ENCODE results near the gene KRT3. TPM values are rescaled to one million over a fixed set of nuclear protein-coding genes. Genes with fewer than 3 reads are reported as not detected.
"Not testable (repeated sequence)": the region's sequence is repeated elsewhere in the genome, so short reads cannot be mapped to it uniquely, and the experiment has no call there.

The KRT3 gene
- total RNA-seq, 2 donors from 2014 or later: not detected

- H3K27ac Mint-ChIP-seq; H3K4me1 Mint-ChIP-seq; H3K9me3 ChIP-seq (ENCODE audit: control insufficient read depth, low read length, poor library complexity, severe bottlenecking); H3K4me3 Mint-ChIP-seq; DNase-seq; H3K36me3 Mint-ChIP-seq (ENCODE audit: low read depth); ATAC-seq: not testable (repeated sequence)
- H3K27me3 Mint-ChIP-seq: peaks cover 65% of the 10 kb centered on the region
Measured at GRCh38 chr12:52795332-52795674, 614 bp downstream of the KRT3 start.

DNA sequence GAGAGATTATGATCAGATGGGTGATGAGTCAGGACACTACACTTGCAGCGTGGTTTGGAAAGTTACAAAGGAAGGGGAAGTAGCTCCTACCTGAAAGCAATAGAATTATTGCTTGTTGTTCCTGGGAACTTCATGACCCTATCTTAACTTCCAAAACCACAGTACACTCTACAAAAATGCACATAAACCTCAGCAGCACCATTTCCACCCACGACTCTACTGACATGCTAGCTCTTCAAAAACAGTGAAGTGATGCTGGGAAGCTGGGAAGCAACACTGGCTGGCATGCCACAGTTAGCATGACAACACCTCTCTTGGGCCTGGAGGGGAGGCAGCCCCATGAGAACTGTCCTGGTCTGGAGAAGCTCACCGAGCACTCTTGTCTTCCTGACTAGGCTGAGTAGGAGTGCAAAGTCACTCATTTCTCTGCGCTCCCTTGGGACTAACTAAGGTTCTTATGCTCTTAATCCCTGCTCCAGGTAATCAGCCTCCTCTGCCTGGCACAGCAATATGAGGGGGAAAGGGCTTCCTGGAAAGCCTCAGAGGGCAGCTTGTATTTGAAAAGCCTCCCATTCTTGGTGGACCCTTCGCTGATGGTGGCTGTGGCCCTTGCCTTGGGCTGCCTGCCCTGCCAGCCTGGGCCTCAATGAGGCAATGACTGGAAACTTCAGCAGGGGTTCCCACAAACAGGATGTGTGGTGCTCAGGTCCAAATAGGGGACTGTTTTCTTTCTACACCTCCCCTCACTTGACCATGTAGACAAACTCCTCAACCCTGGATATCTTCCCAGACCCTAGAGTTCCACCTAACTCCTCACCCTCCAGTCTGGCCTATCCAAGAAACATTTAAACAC, 1.2 kb downstream of the KRT3 start:
- peaks cover 2% of the 10 kb centered on the region for H3K4me1 Mint-ChIP-seq
- H3K9me3 ChIP-seq (ENCODE audit: control insufficient read depth, low read length, poor library complexity, severe bottlenecking): no peaks in the 10 kb centered on the region
- no peak overlapping the region for H3K27ac Mint-ChIP-seq
- H3K27me3 Mint-ChIP-seq: peaks cover 65% of the 10 kb centered on the region
- DNase-seq: no peak
- H3K4me3 Mint-ChIP-seq: no peak overlapping the region
- H3K36me3 Mint-ChIP-seq (ENCODE audit: low read depth): peaks cover 2% of the 10 kb centered on the region
- no peak for ATAC-seq

DNA sequence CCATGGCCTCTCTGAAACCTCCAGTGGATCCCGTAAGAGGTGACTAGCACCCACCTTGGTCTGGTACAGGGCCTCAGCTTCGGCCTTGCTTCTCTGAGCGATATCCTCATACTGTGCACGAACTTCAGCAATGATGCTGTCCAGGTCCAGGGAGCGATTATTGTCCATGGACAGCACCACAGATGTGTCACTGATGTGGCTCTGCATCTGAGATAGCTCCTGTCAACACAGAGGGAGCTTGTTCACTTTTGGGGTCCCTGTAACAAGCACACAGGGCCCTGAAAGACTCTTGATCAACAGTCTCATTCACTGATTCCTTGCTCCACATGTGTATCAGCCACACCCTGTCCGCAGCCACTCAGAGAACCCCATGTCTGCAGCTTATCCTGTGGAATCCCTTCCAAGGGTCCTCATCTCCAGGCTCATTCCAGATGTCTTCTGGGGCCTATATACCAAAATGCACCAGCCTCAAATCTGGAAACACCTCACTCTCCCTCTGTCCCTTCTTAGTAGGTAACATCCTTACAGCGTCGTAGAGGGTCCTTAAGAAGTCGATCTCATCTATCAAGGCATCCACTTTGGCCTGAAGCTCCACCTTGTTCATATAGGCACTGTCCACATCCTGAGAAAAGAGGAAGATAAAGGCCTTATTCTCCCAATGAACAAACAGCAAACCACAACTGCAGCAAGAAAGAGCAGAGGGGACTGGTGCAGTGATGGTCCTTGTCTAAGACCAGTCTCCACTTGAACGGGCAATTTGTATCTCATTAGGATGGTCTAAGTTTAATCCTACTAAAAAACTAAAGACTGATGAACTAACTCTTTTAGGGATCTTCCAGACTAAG, 3.5 kb downstream of the KRT3 start:
- H3K9me3 ChIP-seq (ENCODE audit: control insufficient read depth, low read length, poor library complexity, severe bottlenecking): no peaks in the 10 kb centered on the region
- DNase-seq: no peak
- Mint-ChIP-seq H3K36me3 (ENCODE audit: low read depth) (no peaks in the 10 kb centered on the region), H3K27me3 (peaks cover 74% of the 10 kb centered on the region), H3K4me1 (peaks cover 2% of the 10 kb centered on the region), H3K4me3 (no peak overlapping the region), H3K27ac (no peak overlapping the region)
- ATAC-seq: no peak

GRCh38 chr12:52791271-52792184, 4.4 kb downstream of the KRT3 start:
- no peaks in the 10 kb centered on the region for H3K9me3 ChIP-seq (ENCODE audit: control insufficient read depth, low read length, poor library complexity, severe bottlenecking)
- no peak for DNase-seq
- no peak overlapping the region for H3K27ac Mint-ChIP-seq
- ATAC-seq: no peak
- H3K27me3 Mint-ChIP-seq: peaks cover 78% of the 10 kb centered on the region
- no peaks in the 10 kb centered on the region for H3K36me3 Mint-ChIP-seq (ENCODE audit: low read depth)
- H3K4me1 Mint-ChIP-seq: peaks cover 2% of the 10 kb centered on the region
- H3K4me3 Mint-ChIP-seq: no peak overlapping the region

- Mint-ChIP-seq H3K4me1 (peaks cover 2% of the 10 kb centered on the region), H3K36me3 (ENCODE audit: low read depth) (no peaks in the 10 kb centered on the region), H3K27me3 (peaks cover 74% of the 10 kb centered on the region), H3K27ac (no peak overlapping the region), H3K4me3 (no peak overlapping the region)
- H3K9me3 ChIP-seq (ENCODE audit: control insufficient read depth, low read length, poor library complexity, severe bottlenecking): no peaks in the 10 kb centered on the region
- ATAC-seq (no peak), DNase-seq (no peak)
Measured at GRCh38 chr12:52790427-52791270, 5.3 kb downstream of the KRT3 start.

DNA sequence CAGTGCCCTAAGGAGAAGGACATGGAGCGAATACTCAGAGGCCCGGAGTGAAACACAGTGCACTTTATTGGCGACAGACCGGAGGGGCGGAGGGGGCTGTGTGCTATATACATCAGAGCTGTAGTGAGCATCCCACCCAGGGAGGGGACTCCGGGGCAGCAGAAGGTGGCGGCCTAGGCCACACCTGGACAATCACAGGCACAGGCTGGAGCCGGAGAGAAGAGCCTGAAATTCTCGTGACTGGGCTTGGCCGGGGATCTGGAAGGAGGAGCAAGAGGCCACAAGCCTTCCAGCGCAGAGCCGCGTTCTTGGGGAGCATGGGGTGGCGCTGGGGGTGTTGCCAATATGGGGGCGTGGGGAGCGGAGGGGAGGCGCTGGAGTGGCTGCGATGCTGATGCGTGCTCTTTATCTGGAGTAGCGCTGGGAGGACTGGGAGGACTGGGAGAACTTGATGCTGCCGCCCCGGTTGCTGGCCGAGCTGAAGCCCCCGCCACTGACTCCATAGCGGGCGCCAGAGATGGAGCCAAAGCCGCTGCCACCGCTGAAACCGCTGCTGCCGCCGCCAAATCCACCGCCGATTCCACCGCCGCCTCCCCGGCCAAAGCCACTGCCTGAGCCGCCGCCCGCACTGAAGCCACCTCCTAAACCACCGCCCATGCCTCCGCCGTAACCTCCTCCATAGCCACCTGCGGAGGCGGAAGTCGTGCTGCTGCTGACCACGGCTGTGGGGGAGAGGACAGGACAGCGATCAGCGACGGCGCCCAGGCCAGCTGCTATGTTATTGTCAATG, 6.1 kb downstream of the KRT3 start:
- no peaks in the 10 kb centered on the region for H3K9me3 ChIP-seq (ENCODE audit: control insufficient read depth, low read length, poor library complexity, severe bottlenecking)
- peaks cover 74% of the 10 kb centered on the region for H3K27me3 Mint-ChIP-seq
- H3K4me1 Mint-ChIP-seq: peaks cover 2% of the 10 kb centered on the region
- no peak overlapping the region for H3K4me3 Mint-ChIP-seq
- no peak for ATAC-seq
- H3K36me3 Mint-ChIP-seq (ENCODE audit: low read depth): peaks cover 2% of the 10 kb centered on the region
- no peak overlapping the region for H3K27ac Mint-ChIP-seq
- DNase-seq: no peak

GRCh38 chr12:52788876-52789636, 6.9 kb downstream of the KRT3 start:
- H3K27ac Mint-ChIP-seq: no peak overlapping the region
- H3K27me3 Mint-ChIP-seq: peaks cover 74% of the 10 kb centered on the region
- ATAC-seq (no peak), DNase-seq (no peak)
- H3K36me3 Mint-ChIP-seq (ENCODE audit: low read depth): peaks cover 2% of the 10 kb centered on the region
- H3K4me3 Mint-ChIP-seq: no peak overlapping the region
- H3K4me1 Mint-ChIP-seq: peaks cover 2% of the 10 kb centered on the region
- no peaks in the 10 kb centered on the region for H3K9me3 ChIP-seq (ENCODE audit: control insufficient read depth, low read length, poor library complexity, severe bottlenecking)

DNA sequence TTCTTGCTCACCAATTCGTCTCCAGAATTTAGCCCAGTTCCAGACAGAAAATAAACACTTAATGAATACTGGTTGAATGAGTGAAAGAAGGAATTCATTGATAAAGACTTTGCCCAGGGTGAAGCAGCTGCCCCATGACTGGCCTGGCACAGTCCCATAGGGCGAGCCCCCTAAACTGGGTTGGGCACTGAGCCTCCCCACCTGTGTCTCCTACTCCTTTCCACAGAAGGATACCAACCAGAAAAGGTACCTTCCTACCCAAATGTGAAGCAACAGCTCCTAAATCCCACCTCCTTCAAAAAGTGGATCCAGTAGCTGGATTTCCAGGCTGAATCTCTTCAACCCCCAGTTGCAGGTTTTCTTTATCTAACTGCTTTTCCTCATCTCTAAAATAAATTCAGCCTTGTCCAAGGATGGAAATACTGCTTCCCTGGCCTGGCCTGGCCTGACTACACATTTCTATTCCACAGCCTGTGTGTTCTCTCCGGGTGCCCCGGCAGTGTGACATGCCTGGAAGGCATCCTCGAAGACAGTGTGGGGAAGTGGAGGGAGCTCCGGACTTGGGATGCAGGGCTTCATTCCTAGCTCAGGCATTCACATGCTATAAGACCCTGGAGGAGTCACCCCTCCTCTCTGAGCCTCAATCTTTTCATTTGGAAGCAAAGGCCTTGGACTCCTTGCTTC, 7.6 kb downstream of the KRT3 start:
- peaks cover 74% of the 10 kb centered on the region for H3K27me3 Mint-ChIP-seq

GRCh38 chr12:52787324-52788191, 8.4 kb downstream of the KRT3 start:
- Mint-ChIP-seq H3K36me3 (ENCODE audit: low read depth) (peaks cover 5% of the 10 kb centered on the region), H3K27me3 (peaks cover 72% of the 10 kb centered on the region), H3K4me1 (peaks cover 2% of the 10 kb centered on the region), H3K4me3 (no peak overlapping the region), H3K27ac (no peak overlapping the region)
- no peak for ATAC-seq
- DNase-seq: no peak
- no peaks in the 10 kb centered on the region for H3K9me3 ChIP-seq (ENCODE audit: control insufficient read depth, low read length, poor library complexity, severe bottlenecking)

More for the DNA sequence above, 7.6 kb downstream of the KRT3 start:
- Mint-ChIP-seq H3K4me3 (no peak overlapping the region), H3K36me3 (ENCODE audit: low read depth) (peaks cover 5% of the 10 kb centered on the region), H3K4me1 (peaks cover 2% of the 10 kb centered on the region), H3K27ac (no peak overlapping the region)
- H3K9me3 ChIP-seq (ENCODE audit: control insufficient read depth, low read length, poor library complexity, severe bottlenecking): no peaks in the 10 kb centered on the region
- ATAC-seq: no peak
- DNase-seq: no peak

DNA sequence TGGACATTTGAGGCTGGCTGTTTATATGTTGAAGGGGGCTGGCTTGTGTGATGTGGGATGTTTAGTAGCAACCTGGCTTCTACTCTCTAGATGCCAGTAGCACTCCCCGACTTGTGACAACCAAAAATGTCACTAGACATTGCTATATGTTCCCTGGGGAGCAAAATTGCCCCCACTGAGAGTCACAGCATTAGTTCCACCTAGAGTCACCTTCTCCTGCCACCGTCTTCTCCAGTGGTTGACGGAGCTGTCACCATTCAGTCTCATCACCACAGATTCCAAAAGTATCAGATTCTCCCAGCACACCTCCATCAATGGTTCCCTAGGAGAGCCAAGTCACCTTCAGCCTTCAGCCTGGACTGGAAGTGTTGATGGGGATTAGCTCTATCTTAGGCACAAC, 11.0 kb downstream of the KRT3 start:
- no peak for ATAC-seq
- H3K9me3 ChIP-seq (ENCODE audit: control insufficient read depth, low read length, poor library complexity, severe bottlenecking): no peaks in the 10 kb centered on the region
- Mint-ChIP-seq H3K4me3 (no peak overlapping the region), H3K27me3 (peaks cover 60% of the 10 kb centered on the region), H3K36me3 (ENCODE audit: low read depth) (peaks cover 5% of the 10 kb centered on the region), H3K27ac (no peak overlapping the region), H3K4me1 (no peaks in the 10 kb centered on the region)
- DNase-seq: no peak
